GM23248 (cell line): ENCODE results near the gene SNX13.

Experiments used
- EZH2 ChIP-seq: fragments of 200-600 bp; sonication (generic); IDR thresholded peaks from 2 replicates; pipeline ENCODE4 v1.6.1; 2018; ENCODE audit warnings: antibody characterized with exemption, mild to moderate bottlenecking; ENCODE audit not compliant: insufficient read depth, poor library complexity, severe bottlenecking
- EZH2phosphoT487 ChIP-seq: fragments of 200-600 bp; sonication (generic); IDR thresholded peaks from 2 replicates; pipeline ENCODE4 v1.6.1; 2018; ENCODE audit warnings: antibody characterized with exemption, moderate library complexity, mild to moderate bottlenecking, low read depth; ENCODE audit not compliant: insufficient read depth

DNA sequence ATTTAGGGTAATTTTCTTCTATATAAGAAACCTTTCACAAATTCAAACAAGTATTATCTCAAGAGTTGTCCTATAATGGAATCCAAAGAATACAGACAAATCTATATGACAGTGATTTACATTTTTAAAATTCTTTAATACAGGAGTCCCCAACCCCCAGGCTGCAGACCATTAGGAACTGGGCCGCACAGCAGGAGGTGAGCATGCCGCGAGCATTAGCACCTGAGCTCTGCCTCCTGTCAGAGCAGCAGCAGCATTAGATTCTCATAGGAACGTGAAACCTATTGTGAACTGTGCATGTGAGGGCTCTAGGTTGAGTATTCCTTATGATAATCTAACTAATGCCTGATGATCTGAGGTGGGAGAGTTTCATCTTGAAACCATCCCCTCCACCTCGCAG is 37.7 kb downstream of the SNX13 start:
- TF ChIP-seq EZH2 (no peak), EZH2phosphoT487 (no peak)
